ENCODE results near the gene CCL19. TPM values are rescaled to one million over a fixed set of nuclear protein-coding genes. Genes with fewer than 3 reads are reported as not detected.
"Not testable (repeated sequence)": the region's sequence is repeated elsewhere in the genome, so short reads cannot be mapped to it uniquely, and the experiment has no call there.

The CCL19 gene
- total RNA-seq, 1 experiment from 2014 or later, result not detected

DNA sequence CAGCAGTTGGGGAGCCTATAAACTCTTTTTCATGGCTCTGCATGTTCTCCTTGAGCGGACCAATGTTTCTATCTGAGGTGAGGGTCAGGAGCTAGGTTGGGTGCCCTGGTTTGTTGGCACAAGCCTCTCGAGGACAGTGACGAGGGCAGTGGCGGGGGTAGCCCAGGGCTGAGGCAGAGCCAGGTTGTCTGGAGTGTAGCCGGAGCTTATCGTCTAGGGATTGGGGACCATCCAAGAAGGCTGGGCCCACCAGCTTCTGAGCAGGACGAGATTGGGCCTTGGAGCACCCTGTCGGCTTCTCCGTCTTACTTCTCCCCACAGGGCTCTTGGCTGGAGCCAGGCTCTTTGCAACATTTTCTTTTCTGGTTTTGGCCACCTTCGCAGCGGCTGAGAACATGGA lies 32.1 kb upstream of the CCL19 start:
- Histone ChIP-seq H3K4me3 (ENCODE audit: low read depth, low read length) (no peak overlapping the region), H3K36me3 (ENCODE audit: control insufficient read depth, insufficient read depth, low read length) (no peaks in the 10 kb centered on the region), H3K4me1 (no peaks in the 10 kb centered on the region), H3K27me3 (replicated peaks; ENCODE audit: control insufficient read depth, insufficient read depth, low read length) (no peaks in the 10 kb centered on the region; the same call in 1 of the 2 replicates), H3K9me3 (no peaks in the 10 kb centered on the region)
- Mint-ChIP-seq H3K36me3 (ENCODE audit: insufficient read depth, unreplicated experiment) (no peaks in the 10 kb centered on the region), H3K27ac (ENCODE audit: unreplicated experiment) (no peak overlapping the region), H3K4me1 (ENCODE audit: low read depth, unreplicated experiment) (no peaks in the 10 kb centered on the region), H3K4me3 (ENCODE audit: unreplicated experiment) (no peak overlapping the region), H3K9me3 (ENCODE audit: unreplicated experiment) (no peaks in the 10 kb centered on the region), H3K27me3 (ENCODE audit: insufficient read depth, unreplicated experiment) (peaks cover 11% of the 10 kb centered on the region)
- ChIA-PET POLR2A (no interaction called here), CTCF (no interaction called here)
- no TSS peak for BruUV-seq (replicated peaks)
- no peak for DNase-seq
- no peak for TF ChIP-seq CTCF (IDR thresholded peaks at IDR 0.05; ENCODE audit: insufficient read depth in 1 of 2, low read depth in 1 of 2, low read length in 1 of 2, severe bottlenecking in 1 of 2, unreplicated experiment in 1 of 2)
- intact Hi-C loops (cut with micrococcal nuclease; ENCODE audit: unreplicated experiment), result no loop called here

- CTCF ChIA-PET, POLR2A ChIA-PET: not testable (repeated sequence)
Measured at GRCh38 chr9:34719769-34720025, 28.6 kb upstream of the CCL19 start.

DNA sequence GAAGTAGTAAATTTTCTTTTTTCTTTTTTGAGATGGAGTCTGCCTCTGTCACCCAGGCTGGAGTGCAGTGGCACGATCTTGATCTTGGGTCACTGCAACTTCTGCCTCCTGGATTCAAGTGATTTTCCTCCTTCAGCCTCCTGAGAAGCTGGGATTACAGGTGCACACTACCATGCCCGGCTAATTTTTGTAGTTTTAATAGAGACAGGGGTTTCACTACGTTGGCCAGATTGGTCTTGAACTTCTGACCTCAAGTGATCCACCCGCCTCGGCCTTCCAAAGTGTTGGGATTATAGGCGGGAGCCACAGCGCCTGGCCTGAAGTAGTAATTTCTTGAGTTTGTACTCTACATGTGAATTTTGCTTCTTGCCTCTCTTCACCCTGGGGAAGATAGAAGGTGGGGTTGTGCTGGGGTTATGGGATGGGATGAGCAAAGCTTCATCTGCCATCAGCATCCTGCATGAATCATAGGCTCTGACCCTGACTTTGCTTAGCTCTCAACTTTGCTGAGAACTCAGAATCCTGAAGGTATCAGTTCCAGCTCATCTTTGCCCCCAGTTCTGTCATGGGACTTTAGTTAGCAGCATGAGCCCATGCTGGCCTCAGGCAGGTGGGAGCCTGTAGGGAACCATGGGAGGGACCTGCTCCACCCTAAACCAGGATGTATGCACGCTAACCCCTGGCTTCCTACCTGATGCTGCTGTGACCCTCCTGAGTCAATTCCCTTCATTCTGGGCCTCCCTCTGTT lies 28.1 kb upstream of the CCL19 start:
- Histone ChIP-seq H3K4me3 (ENCODE audit: low read depth, low read length) (no peak overlapping the region), H3K9me3 (no peaks in the 10 kb centered on the region), H3K27me3 (replicated peaks; ENCODE audit: control insufficient read depth, insufficient read depth, low read length) (no peaks in the 10 kb centered on the region; the same call in 1 of the 2 replicates), H3K36me3 (ENCODE audit: control insufficient read depth, insufficient read depth, low read length) (no peaks in the 10 kb centered on the region), H3K4me1 (no peaks in the 10 kb centered on the region)
- no peak for DNase-seq
- CTCF ChIA-PET, result no interaction called here
- no peaks in the 10 kb centered on the region for H3K36me3 Mint-ChIP-seq (ENCODE audit: insufficient read depth, unreplicated experiment)
- POLR2A ChIA-PET, result no interaction called here
- TF ChIP-seq CTCF (IDR thresholded peaks at IDR 0.05; ENCODE audit: insufficient read depth in 1 of 2, low read depth in 1 of 2, low read length in 1 of 2, severe bottlenecking in 1 of 2, unreplicated experiment in 1 of 2), result no peak
- intact Hi-C loops (cut with micrococcal nuclease; ENCODE audit: unreplicated experiment), result no loop called here
- no peak overlapping the region for H3K27ac Mint-ChIP-seq (ENCODE audit: unreplicated experiment)
- no peaks in the 10 kb centered on the region for H3K4me1 Mint-ChIP-seq (ENCODE audit: low read depth, unreplicated experiment)
- no TSS peak for BruUV-seq (replicated peaks)
- no peaks in the 10 kb centered on the region for H3K9me3 Mint-ChIP-seq (ENCODE audit: unreplicated experiment)
- H3K27me3 Mint-ChIP-seq (ENCODE audit: insufficient read depth, unreplicated experiment), result peaks cover 15% of the 10 kb centered on the region
- H3K4me3 Mint-ChIP-seq (ENCODE audit: unreplicated experiment), result no peak overlapping the region

More at GRCh38 chr9:34719769-34720025, 28.6 kb upstream of the CCL19 start:
- H3K36me3 ChIP-seq (ENCODE audit: control insufficient read depth, insufficient read depth, low read length); H3K9me3 ChIP-seq; H3K27me3 ChIP-seq (replicated peaks; ENCODE audit: control insufficient read depth, insufficient read depth, low read length); DNase-seq; H3K4me3 ChIP-seq (ENCODE audit: low read depth, low read length); H3K4me3 Mint-ChIP-seq (ENCODE audit: unreplicated experiment); H3K4me1 ChIP-seq; H3K36me3 Mint-ChIP-seq (ENCODE audit: insufficient read depth, unreplicated experiment); H3K4me1 Mint-ChIP-seq (ENCODE audit: low read depth, unreplicated experiment); H3K27ac Mint-ChIP-seq (ENCODE audit: unreplicated experiment); H3K9me3 Mint-ChIP-seq (ENCODE audit: unreplicated experiment); BruUV-seq (replicated peaks); intact Hi-C loops (cut with micrococcal nuclease; ENCODE audit: unreplicated experiment): not testable (repeated sequence)
- H3K27me3 Mint-ChIP-seq (ENCODE audit: insufficient read depth, unreplicated experiment), result peaks cover 14% of the 10 kb centered on the region

Measured in Caco-2 (cell line).